Suprapubic skin (tissue), 4 donors: ENCODE measurements around the gene SLC38A9. TPM values are rescaled to one million over a fixed set of nuclear protein-coding genes. Genes with fewer than 3 reads are reported as not detected.

Experiments used
- DNase-seq, 2 donors: peaks; one replicate each; pipeline ENCODE4 v3.0.0-alpha.2; 2019; ENCODE audit warnings: low spot score in 2 of 2
- H3K27ac ChIP-seq: fragments of 200-600 bp; sonication (generic); one replicate; pipeline ENCODE4 v1.5.1; 2019
- H3K27me3 ChIP-seq: fragments of 200-600 bp; sonication (generic); one replicate; pipeline ENCODE4 v1.5.1; 2019
- H3K36me3 ChIP-seq: fragments of 200-600 bp; sonication (generic); one replicate; pipeline ENCODE4 v1.5.1; 2019
- H3K4me1 ChIP-seq: fragments of 200-600 bp; sonication (generic); one replicate; pipeline ENCODE4 v1.5.1; 2019
- H3K4me3 ChIP-seq: fragments of 200-600 bp; sonication (generic); one replicate; pipeline ENCODE4 v1.5.1; 2019; ENCODE audit warnings: mild to moderate bottlenecking
- H3K9me3 ChIP-seq: fragments of 200-600 bp; sonication (generic); one replicate; pipeline ENCODE4 v1.5.1; 2019
- EP300 ChIP-seq: sonication (generic); formaldehyde crosslinking; IDR thresholded peaks from one replicate; pipeline ENCODE4 v1.6.1; 2017; ENCODE audit warnings: antibody characterized with exemption
- POLR2A ChIP-seq, 2 donors: fragments of 450-650 bp; IDR thresholded peaks; one replicate each; pipeline ENCODE4 v1.6.1; 2017; ENCODE audit warnings: antibody characterized with exemption in 2 of 2, mild to moderate bottlenecking in 2 of 2, moderate library complexity in 2 of 2
- POLR2AphosphoS5 ChIP-seq, 3 donors: sonication (generic); formaldehyde crosslinking; IDR thresholded peaks; one replicate each; pipeline ENCODE4 v1.6.1; 2017; ENCODE audit warnings: antibody characterized with exemption in 3 of 3
- WGBS: methylation state at CpG from one replicate; pipeline ENCODE4 v1.1.5; 2018; 5-methylcytosine and 5-hydroxymethylcytosine counted together
- total RNA-seq, 4 donors: library from RNA; depleted of rRNA; stranded (reverse); fragments of >200 nt; gene quantifications; one replicate each; pipeline ENCODE4 v1.1.0, GENCODE V29; 2016
- TF ChIP-seq, protein P1 (sequence below), 2 donors: fragments of 200-600 bp in 1 of 2; fragments of 450-650 bp in 1 of 2; sonication (generic) in 1 of 2; IDR thresholded peaks; one replicate each; pipeline ENCODE4 v1.5.1; 2016 to 2019; ENCODE audit warnings: antibody characterized with exemption in 2 of 2, mild to moderate bottlenecking in 1 of 2, moderate library complexity in 1 of 2

The SLC38A9 gene
- total RNA-seq, 4 donors from 2014 or later = 13.9 to 52.6 (median 19.7) TPM

DNA sequence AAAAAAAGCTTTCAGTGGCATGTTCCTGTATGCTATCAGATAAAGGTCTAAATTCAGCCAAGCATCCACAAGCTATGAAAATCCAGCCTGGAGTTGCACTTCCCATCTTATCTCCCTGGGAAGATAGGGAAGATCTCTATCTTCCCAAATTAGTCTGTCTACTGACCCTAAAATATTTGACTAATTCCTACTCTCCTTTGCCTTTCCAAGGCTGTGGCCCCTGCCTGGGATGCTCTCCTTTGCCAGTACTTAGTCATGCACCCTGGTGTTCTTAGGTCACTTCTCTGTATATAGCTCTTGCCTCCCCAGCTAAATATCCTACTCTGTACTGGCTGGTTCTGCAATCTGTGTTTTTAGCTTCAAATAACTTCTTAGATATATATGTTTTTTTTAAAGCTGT is 133.4 kb downstream of the SLC38A9 start:
- no peaks in the 10 kb centered on the region for H3K9me3 ChIP-seq
- TF ChIP-seq EP300 (no peak), POLR2A (IDR thresholded peaks at IDR 0.05) (no peak), POLR2AphosphoS5 (IDR thresholded peaks at IDR 0.05) (no peak)
- TF ChIP-seq, protein P1, sequence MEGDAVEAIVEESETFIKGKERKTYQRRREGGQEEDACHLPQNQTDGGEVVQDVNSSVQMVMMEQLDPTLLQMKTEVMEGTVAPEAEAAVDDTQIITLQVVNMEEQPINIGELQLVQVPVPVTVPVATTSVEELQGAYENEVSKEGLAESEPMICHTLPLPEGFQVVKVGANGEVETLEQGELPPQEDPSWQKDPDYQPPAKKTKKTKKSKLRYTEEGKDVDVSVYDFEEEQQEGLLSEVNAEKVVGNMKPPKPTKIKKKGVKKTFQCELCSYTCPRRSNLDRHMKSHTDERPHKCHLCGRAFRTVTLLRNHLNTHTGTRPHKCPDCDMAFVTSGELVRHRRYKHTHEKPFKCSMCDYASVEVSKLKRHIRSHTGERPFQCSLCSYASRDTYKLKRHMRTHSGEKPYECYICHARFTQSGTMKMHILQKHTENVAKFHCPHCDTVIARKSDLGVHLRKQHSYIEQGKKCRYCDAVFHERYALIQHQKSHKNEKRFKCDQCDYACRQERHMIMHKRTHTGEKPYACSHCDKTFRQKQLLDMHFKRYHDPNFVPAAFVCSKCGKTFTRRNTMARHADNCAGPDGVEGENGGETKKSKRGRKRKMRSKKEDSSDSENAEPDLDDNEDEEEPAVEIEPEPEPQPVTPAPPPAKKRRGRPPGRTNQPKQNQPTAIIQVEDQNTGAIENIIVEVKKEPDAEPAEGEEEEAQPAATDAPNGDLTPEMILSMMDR (IDR thresholded peaks at IDR 0.05) = no peak
- H3K27ac ChIP-seq = no peak overlapping the region
- no peaks in the 10 kb centered on the region for H3K27me3 ChIP-seq
- DNase-seq = no peak
- H3K4me1 ChIP-seq = peaks cover 13% of the 10 kb centered on the region
- no peak overlapping the region for H3K4me3 ChIP-seq
- no peaks in the 10 kb centered on the region for H3K36me3 ChIP-seq

DNA sequence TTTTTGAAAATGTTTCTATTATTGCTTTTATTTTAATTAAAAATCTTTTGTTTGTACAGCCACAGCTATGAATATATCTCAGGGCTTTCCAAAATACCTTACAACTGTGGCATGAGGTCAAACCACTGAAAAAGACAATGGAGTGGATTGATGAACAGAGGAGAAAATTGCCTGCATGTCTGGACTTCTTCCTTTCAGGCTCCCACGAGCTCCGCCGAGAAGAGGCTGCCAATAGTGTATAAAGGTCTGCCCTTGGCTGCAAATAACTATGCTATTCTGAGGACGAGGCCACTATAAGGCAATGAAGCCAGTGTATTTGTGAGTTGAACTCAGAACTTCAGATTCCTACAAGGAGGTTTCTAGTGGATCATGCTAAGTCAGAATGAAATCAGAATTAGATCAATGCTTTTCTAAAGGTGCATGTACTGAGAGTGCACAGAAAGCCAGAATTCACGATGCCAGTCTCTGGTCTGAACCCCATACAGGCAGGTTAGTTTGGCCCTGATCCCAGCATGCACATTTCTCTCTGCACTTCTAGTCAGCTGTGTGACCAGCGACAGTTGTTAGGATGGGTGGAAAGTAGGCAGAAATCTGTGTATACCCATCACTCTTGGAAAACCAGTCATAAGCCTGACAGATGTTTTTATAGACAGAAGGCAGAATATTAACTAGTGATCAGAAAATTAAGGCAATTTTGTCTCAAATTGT is 134.6 kb downstream of the SLC38A9 start:
- Histone ChIP-seq H3K36me3 (no peaks in the 10 kb centered on the region), H3K27me3 (no peaks in the 10 kb centered on the region), H3K4me3 (no peak overlapping the region), H3K4me1 (peaks cover 13% of the 10 kb centered on the region), H3K27ac (peak overlapping the region; percentile 68), H3K9me3 (no peaks in the 10 kb centered on the region)
- 20% methylated on average over 6 of the region's 6 CpGs for WGBS
- DNase-seq = no peak
- TF ChIP-seq, protein P1 (IDR thresholded peaks at IDR 0.05) = no peak
- no peak for TF ChIP-seq EP300
- no peak for TF ChIP-seq POLR2A (IDR thresholded peaks at IDR 0.05)
- no peak for TF ChIP-seq POLR2AphosphoS5 (IDR thresholded peaks at IDR 0.05)

DNA sequence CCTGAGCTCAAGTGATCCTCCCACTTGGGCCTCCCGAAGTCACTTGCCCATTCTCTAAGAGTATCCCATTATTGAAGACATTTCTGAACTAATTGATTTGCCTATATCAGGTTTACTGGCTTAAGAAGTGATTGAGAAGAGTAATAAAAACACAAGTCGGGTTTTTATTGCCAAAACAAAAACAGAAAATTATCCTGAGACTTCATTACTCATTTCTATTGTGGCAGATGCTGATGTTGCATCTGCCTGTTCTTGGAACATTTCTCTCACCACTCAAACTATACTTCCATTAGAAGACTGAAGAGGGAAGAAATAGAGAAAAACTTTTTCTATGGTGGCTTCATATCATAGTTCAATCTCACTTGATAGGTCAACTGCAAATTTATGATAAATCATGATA is 135.5 kb downstream of the SLC38A9 start:
- no peaks in the 10 kb centered on the region for H3K9me3 ChIP-seq
- 42% methylated on average over 2 of the region's 2 CpGs for WGBS
- TF ChIP-seq, protein P1 (IDR thresholded peaks at IDR 0.05) = no peak
- TF ChIP-seq POLR2AphosphoS5 (IDR thresholded peaks at IDR 0.05) (no peak), POLR2A (IDR thresholded peaks at IDR 0.05) (no peak), EP300 (no peak)
- H3K4me3 ChIP-seq = no peak overlapping the region
- H3K27me3 ChIP-seq = no peaks in the 10 kb centered on the region
- H3K4me1 ChIP-seq = peaks cover 13% of the 10 kb centered on the region
- H3K27ac ChIP-seq = peak overlapping the region; percentile 68
- no peaks in the 10 kb centered on the region for H3K36me3 ChIP-seq
- no peak for DNase-seq

Other genes with a start within 250 kb of the SLC38A9 start
- 10 to 100 TPM; 57.8 to 81.6 (median 69.1) TPM for gene PLPP1, start 177.4 kb downstream of the SLC38A9 start, total RNA-seq
- gene DDX4, start 25.7 kb upstream of the SLC38A9 start, total RNA-seq = not detected
- 1 to 10 TPM in 2 of 4 donors, under 1 TPM in 2; 0.89 to 3.0 (median 1.0) TPM for gene IL31RA, start 139.0 kb upstream of the SLC38A9 start, total RNA-seq